Trophoblast cell (in vitro differentiated cells and primary cell): ENCODE results near the gene NTM.

Experiments used
- DNase-seq, 2 donors: peaks; one replicate each; pipeline ENCODE4 v3.0.0-alpha.2; 2016
- H2AFZ ChIP-seq: 2 replicates; pipeline ENCODE4 v1.6.1; 2013; ENCODE audit warnings: low read length, moderate library complexity, mild to moderate bottlenecking; ENCODE audit not compliant: insufficient read depth, poor library complexity
- H2AK5ac ChIP-seq: 2 replicates; pipeline ENCODE4 v1.6.1; 2013; ENCODE audit warnings: mild to moderate bottlenecking, low read length
- H2BK120ac ChIP-seq: 2 replicates; pipeline ENCODE4 v1.6.1; 2013; ENCODE audit warnings: low read length, mild to moderate bottlenecking, moderate library complexity; ENCODE audit not compliant: insufficient read depth, poor library complexity
- H2BK12ac ChIP-seq: 2 replicates; pipeline ENCODE4 v1.6.1; 2013; ENCODE audit warnings: mild to moderate bottlenecking, low read length, moderate library complexity
- H2BK5ac ChIP-seq: 2 replicates; pipeline ENCODE4 v1.6.1; 2013; ENCODE audit warnings: low read length, low read depth, moderate library complexity, mild to moderate bottlenecking; ENCODE audit not compliant: poor library complexity
- H3K14ac ChIP-seq: 2 replicates; pipeline ENCODE4 v1.6.1; 2013; ENCODE audit warnings: mild to moderate bottlenecking, low read length
- H3K18ac ChIP-seq: 2 replicates; pipeline ENCODE4 v1.6.1; 2013; ENCODE audit warnings: mild to moderate bottlenecking, low read length
- H3K23ac ChIP-seq: 2 replicates; pipeline ENCODE4 v1.6.1; 2013; ENCODE audit warnings: low read length
- H3K27ac ChIP-seq: 2 replicates; pipeline ENCODE4 v1.5.1; 2013; ENCODE audit warnings: low read depth, mild to moderate bottlenecking, inconsistent platforms, low read length, moderate library complexity
- H3K27me3 ChIP-seq: 2 replicates; pipeline ENCODE4 v1.6.1; 2013; ENCODE audit warnings: inconsistent platforms, mild to moderate bottlenecking, low read length, moderate library complexity; ENCODE audit not compliant: insufficient read depth
- H3K36me3 ChIP-seq, 2 experiments: 1 replicate in 1 of 2; 2 replicates in 1 of 2; pipeline ENCODE4 v1.6.1; 2013; ENCODE audit warnings: low read length in 2 of 2, mild to moderate bottlenecking in 2 of 2, moderate library complexity in 1 of 2; ENCODE audit not compliant: insufficient read depth in 2 of 2, control insufficient read depth in 1 of 2
- H3K4ac ChIP-seq: 2 replicates; pipeline ENCODE4 v1.6.1; 2013; ENCODE audit warnings: low read depth, mild to moderate bottlenecking, low read length, moderate library complexity
- H3K4me1 ChIP-seq, 2 experiments: 1 replicate in 1 of 2; 2 replicates in 1 of 2; pipeline ENCODE4 v1.6.1; 2013; ENCODE audit warnings: low read length in 2 of 2, mild to moderate bottlenecking in 2 of 2, moderate library complexity in 1 of 2; ENCODE audit not compliant: insufficient read depth in 2 of 2, control insufficient read depth in 1 of 2
- H3K4me2 ChIP-seq: 2 replicates; pipeline ENCODE4 v1.6.1; 2013; ENCODE audit warnings: inconsistent platforms, mild to moderate bottlenecking, low read length, moderate library complexity
- H3K4me3 ChIP-seq: 2 replicates; pipeline ENCODE4 v1.5.1; 2013; ENCODE audit warnings: mild to moderate bottlenecking, low read depth, low read length, inconsistent platforms
- H3K79me1 ChIP-seq: one replicate; pipeline ENCODE4 v1.6.1; 2013; ENCODE audit warnings: low read length
- H3K79me2 ChIP-seq: 2 replicates; pipeline ENCODE4 v1.6.1; 2013; ENCODE audit warnings: low read length, mild to moderate bottlenecking; ENCODE audit not compliant: control insufficient read depth, insufficient read depth, poor library complexity
- H3K9ac ChIP-seq: 2 replicates; pipeline ENCODE4 v1.6.1; 2013; ENCODE audit warnings: mild to moderate bottlenecking, low read length
- H3K9me3 ChIP-seq: 2 replicates; pipeline ENCODE4 v1.6.1; 2013; ENCODE audit warnings: low read depth, mild to moderate bottlenecking, control low read depth, inconsistent platforms, low read length; ENCODE audit not compliant: insufficient read depth
- H4K12ac ChIP-seq: 2 replicates; pipeline ENCODE4 v1.6.1; 2013; ENCODE audit warnings: low read depth, mild to moderate bottlenecking, low read length, moderate library complexity
- H4K8ac ChIP-seq: 2 replicates; pipeline ENCODE4 v1.6.1; 2013; ENCODE audit warnings: low read depth, mild to moderate bottlenecking, low read length, moderate library complexity
- H4K91ac ChIP-seq: one replicate; pipeline ENCODE4 v1.6.1; 2013; ENCODE audit warnings: low read depth, mild to moderate bottlenecking, low read length, moderate library complexity
- WGBS: extraction: QIAGEN DNeasy Blood & Tissue Kit; methylation state at CpG from one replicate; pipeline ENCODE4 v1.1.7; 2013; ENCODE audit warnings: missing lambda C conversion rate; ENCODE audit not compliant: insufficient read length, insufficient coverage; ENCODE audit errors: extremely low coverage; 5-methylcytosine and 5-hydroxymethylcytosine counted together

Gene NTM

GRCh38 chr11:131977854-131978253 is 607.4 kb downstream of the NTM start:
- Histone ChIP-seq H3K27ac (no peak overlapping the region), H2AFZ (no peak overlapping the region), H3K79me1 (no peaks in the 10 kb centered on the region), H3K23ac (no peak overlapping the region), H3K27me3 (no peaks in the 10 kb centered on the region), H3K9me3 (no peaks in the 10 kb centered on the region), H4K12ac (no peak overlapping the region), H2BK120ac (no peak overlapping the region), H4K91ac (no peak overlapping the region), H3K14ac (no peak overlapping the region), H3K4me1 (peaks cover 6% of the 10 kb centered on the region in 2 experiments), H3K4me2 (no peak overlapping the region), H3K18ac (no peak overlapping the region), H3K4me3 (no peak overlapping the region), H3K9ac (no peak overlapping the region), H3K36me3 (no peaks in the 10 kb centered on the region), H2BK5ac (no peak overlapping the region), H2BK12ac (no peak overlapping the region), H4K8ac (no peak overlapping the region), H3K79me2 (no peaks in the 10 kb centered on the region), H2AK5ac (no peak overlapping the region), H3K4ac (no peak overlapping the region)
- no CpG with 5 or more reads among the region's 3 CpGs for WGBS
- peak; percentile 5 to 18 for DNase-seq

GRCh38 chr11:131978351-131978750 is 607.9 kb downstream of the NTM start:
- no peak overlapping the region for H3K4me2 ChIP-seq
- DNase-seq, result no peak
- no peak overlapping the region for H4K8ac ChIP-seq
- H4K12ac ChIP-seq, result no peak overlapping the region
- peaks cover 6% of the 10 kb centered on the region in 2 experiments for H3K4me1 ChIP-seq
- H3K4ac ChIP-seq, result no peak overlapping the region
- H3K27ac ChIP-seq, result no peak overlapping the region
- H4K91ac ChIP-seq, result no peak overlapping the region
- H3K36me3 ChIP-seq, result no peaks in the 10 kb centered on the region
- H2AK5ac ChIP-seq, result no peak overlapping the region
- H3K79me1 ChIP-seq, result no peaks in the 10 kb centered on the region
- no peak overlapping the region for H2AFZ ChIP-seq
- H3K79me2 ChIP-seq, result no peaks in the 10 kb centered on the region
- no peak overlapping the region for H3K9ac ChIP-seq
- H3K18ac ChIP-seq, result no peak overlapping the region
- no peaks in the 10 kb centered on the region for H3K9me3 ChIP-seq
- no peaks in the 10 kb centered on the region for H3K27me3 ChIP-seq
- no peak overlapping the region for H2BK12ac ChIP-seq
- H3K14ac ChIP-seq, result no peak overlapping the region
- no peak overlapping the region for H3K4me3 ChIP-seq
- no peak overlapping the region for H2BK120ac ChIP-seq
- WGBS, result no CpG with 5 or more reads among the region's 5 CpGs
- no peak overlapping the region for H3K23ac ChIP-seq
- no peak overlapping the region for H2BK5ac ChIP-seq

- Histone ChIP-seq H3K4ac (no peak overlapping the region), H3K4me3 (no peak overlapping the region), H3K4me2 (no peak overlapping the region), H4K12ac (no peak overlapping the region), H3K27ac (no peak overlapping the region), H3K18ac (no peak overlapping the region), H2BK120ac (no peak overlapping the region), H3K4me1 (peaks cover 6% of the 10 kb centered on the region in 2 experiments), H4K8ac (no peak overlapping the region), H3K9ac (no peak overlapping the region), H2AFZ (no peak overlapping the region), H2BK12ac (no peak overlapping the region), H3K79me2 (no peaks in the 10 kb centered on the region), H3K9me3 (no peaks in the 10 kb centered on the region), H2AK5ac (no peak overlapping the region), H3K23ac (no peak overlapping the region), H3K27me3 (no peaks in the 10 kb centered on the region), H3K14ac (no peak overlapping the region), H3K36me3 (no peaks in the 10 kb centered on the region), H3K79me1 (no peaks in the 10 kb centered on the region), H2BK5ac (no peak overlapping the region), H4K91ac (no peak overlapping the region)
- WGBS, result no CpG with 5 or more reads among the region's 3 CpGs
- DNase-seq, result no peak
These were observed 608.9 kb downstream of the NTM start for GRCh38 chr11:131979364-131979763.

- H3K14ac ChIP-seq, result no peak overlapping the region
- no peak overlapping the region for H2AK5ac ChIP-seq
- no CpG with 5 or more reads among the region's 3 CpGs for WGBS
These were observed 609.8 kb downstream of the NTM start for GRCh38 chr11:131980199-131980598.

More at GRCh38 chr11:131980199-131980598, 609.8 kb downstream of the NTM start:
- Histone ChIP-seq H4K91ac (no peak overlapping the region), H3K23ac (no peak overlapping the region), H4K8ac (no peak overlapping the region), H2BK120ac (no peak overlapping the region), H3K4ac (no peak overlapping the region), H2AFZ (no peak overlapping the region), H3K27ac (no peak overlapping the region), H3K36me3 (no peaks in the 10 kb centered on the region), H3K9me3 (no peaks in the 10 kb centered on the region), H2BK5ac (no peak overlapping the region), H3K4me3 (no peak overlapping the region), H3K4me1 (peaks cover 6% of the 10 kb centered on the region in 2 experiments), H4K12ac (no peak overlapping the region), H3K4me2 (no peak overlapping the region), H3K79me1 (no peaks in the 10 kb centered on the region), H3K18ac (no peak overlapping the region), H3K9ac (no peak overlapping the region), H2BK12ac (no peak overlapping the region), H3K27me3 (no peaks in the 10 kb centered on the region), H3K79me2 (no peaks in the 10 kb centered on the region)
- DNase-seq, result no peak
